Psoas muscle (tissue), 8 donors: Measurements from ENCODE around the gene PITPNC1. TPM values are rescaled to one million over a fixed set of nuclear protein-coding genes. Genes with fewer than 3 reads are reported as not detected.

Source experiments
- ATAC-seq, 4 donors: fragments of 200-7000 bp; cut with Tn5 transposase; one replicate each; pipeline ENCODE4 v1.9.1; 2020; ENCODE audit warnings: moderate library complexity in 3 of 4, mild to moderate bottlenecking in 2 of 4
- DNase-seq, 2 donors: peaks; one replicate each; pipeline ENCODE4 v3.0.0-alpha.2; 2020
- H3K27ac ChIP-seq: fragments of 200-600 bp; one replicate; pipeline ENCODE4 v1.8.0; 2022
- H3K27me3 ChIP-seq, 3 donors: fragments of 200-600 bp in 1 of 3; one replicate each; pipeline versions ENCODE4 v1.6.1 to v1.8.0; 2013 to 2022; ENCODE audit warnings: low read length in 2 of 3, mild to moderate bottlenecking in 2 of 3, moderate library complexity in 1 of 3; ENCODE audit not compliant: insufficient read depth in 3 of 3
- H3K36me3 ChIP-seq, 2 donors: fragments of 200-600 bp in 1 of 2; one replicate each; pipeline versions ENCODE4 v1.6.1 to v1.8.0; 2013 to 2022; ENCODE audit warnings: low read depth in 1 of 2, mild to moderate bottlenecking in 1 of 2, moderate library complexity in 1 of 2; ENCODE audit not compliant: insufficient read depth in 1 of 2
- H3K4me1 ChIP-seq: fragments of 200-600 bp; one replicate; pipeline ENCODE4 v1.8.0; 2022
- H3K4me3 ChIP-seq: fragments of 200-600 bp; one replicate; pipeline ENCODE4 v1.8.0; 2022; ENCODE audit warnings: mild to moderate bottlenecking
- H3K9me3 ChIP-seq: fragments of 200-600 bp; one replicate; pipeline ENCODE4 v1.8.0; 2022
- CTCF ChIP-seq: fragments of 200-600 bp; IDR thresholded peaks from one replicate; pipeline ENCODE4 v1.8.0; 2022; ENCODE audit warnings: antibody characterized with exemption
- WGBS, 3 donors: extraction: QIAGEN DNeasy Blood & Tissue Kit; methylation state at CpG; one replicate each; pipeline versions ENCODE4 v1.1.6 to v1.1.7; 2013; 5-methylcytosine and 5-hydroxymethylcytosine counted together
- intact Hi-C, 2 donors: fragments of 100-400 bp; cut with DNase I; formaldehyde crosslinking; loops; one replicate each; pipeline versions ENCODE4 v1.11.0 to v1.14.2; 2022
- polyA plus RNA-seq, 3 donors: library from polyadenylated mRNA; stranded (reverse); fragments of 200-250 nt; gene quantifications; one replicate each; pipeline ENCODE4 v1.2.3, GENCODE V29; 2013
- total RNA-seq, 4 donors: library from RNA; stranded (reverse); fragmentation: NEBNext Ultra II Directional in 2 of 4; extraction: Animal tissue kit (Norgen Biotek cat#: 25700) in 2 of 4; gene quantifications; one replicate each; pipeline versions ENCODE4 v1.2.1 to v1.2.4, GENCODE V29; 2021 to 2023
- donor health status: healthy with polysubstance abuse.
- donor health status: DM: no; HTN: no; CAD: no; lungs with moderate emphysema.
- donor health status: Bipolar disorder and iron deficiency.
- donor health status: healthy.
- donor health status: DM: yes; HTN: yes; CAD: no.
- donor health status: DM: no; HTN: no; CAD: no.
- donor health status: DM: no; HTN: no; CAD: no.
- donor health status: DM: yes; HTN: yes; CAD: no.

Gene PITPNC1
- total and polyA plus RNA-seq, 7 donors: 4.4 to 54.7 (median 6.6) TPM

GRCh38 chr17:67412032-67412431 lies 35.0 kb downstream of the PITPNC1 start:
- ATAC-seq (no peak), DNase-seq (no peak)
- Histone ChIP-seq H3K4me3 (no peak overlapping the region), H3K27ac (no peak overlapping the region), H3K27me3 (no peaks in the 10 kb centered on the region), H3K9me3 (no peaks in the 10 kb centered on the region), H3K36me3 (no peaks in the 10 kb centered on the region), H3K4me1 (no peaks in the 10 kb centered on the region)
- intact Hi-C loops: no loop called here
- no peak for TF ChIP-seq CTCF
- WGBS, 3 donors: 48 to 57% (median 54%) methylated on average over 4 of the region's 4 CpGs

- Histone ChIP-seq H3K4me3 (no peak overlapping the region), H3K27me3 (no peaks in the 10 kb centered on the region), H3K4me1 (no peaks in the 10 kb centered on the region), H3K36me3 (no peaks in the 10 kb centered on the region), H3K9me3 (no peaks in the 10 kb centered on the region), H3K27ac (no peak overlapping the region)
- ATAC-seq (no peak), DNase-seq (no peak)
- TF ChIP-seq CTCF: no peak
- 70 to 73% (median 73%) methylated on average over 2 of the region's 2 CpGs for WGBS, 3 donors
- intact Hi-C loops: no loop called here
Measured at GRCh38 chr17:67412941-67413340, 35.9 kb downstream of the PITPNC1 start.

- intact Hi-C loops: no loop called here
- no peak for TF ChIP-seq CTCF
- no peak overlapping the region for H3K27ac ChIP-seq
- no peak overlapping the region for H3K4me3 ChIP-seq
- no peaks in the 10 kb centered on the region for H3K27me3 ChIP-seq
- H3K36me3 ChIP-seq: no peaks in the 10 kb centered on the region
- 80 to 95% (median 86%) methylated on average over 5 of the region's 5 CpGs for WGBS, 3 donors
- DNase-seq: no peak
- H3K9me3 ChIP-seq: no peaks in the 10 kb centered on the region
- no peak for ATAC-seq
- H3K4me1 ChIP-seq: no peaks in the 10 kb centered on the region
Measured at GRCh38 chr17:67413388-67413787, 36.3 kb downstream of the PITPNC1 start.

GRCh38 chr17:67414130-67414529 lies 37.0 kb downstream of the PITPNC1 start:
- Histone ChIP-seq H3K4me3 (no peak overlapping the region), H3K36me3 (no peaks in the 10 kb centered on the region), H3K4me1 (no peaks in the 10 kb centered on the region), H3K27me3 (no peaks in the 10 kb centered on the region), H3K27ac (no peak overlapping the region), H3K9me3 (no peaks in the 10 kb centered on the region)
- no peak for DNase-seq
- intact Hi-C loops: no loop called here
- TF ChIP-seq CTCF: no peak
- 97 to 100% (median 98%) methylated on average over 1 of the region's 1 CpG for WGBS, 3 donors
- no peak for ATAC-seq

GRCh38 chr17:67414559-67414958 lies 37.5 kb downstream of the PITPNC1 start:
- Histone ChIP-seq H3K4me1 (no peaks in the 10 kb centered on the region), H3K27me3 (no peaks in the 10 kb centered on the region), H3K9me3 (no peaks in the 10 kb centered on the region), H3K36me3 (no peaks in the 10 kb centered on the region), H3K4me3 (no peak overlapping the region), H3K27ac (no peak overlapping the region)
- no peak for TF ChIP-seq CTCF
- no peak for ATAC-seq
- 97 to 100% (median 98%) methylated on average over 2 of the region's 2 CpGs for WGBS, 3 donors
- intact Hi-C loops: no loop called here
- DNase-seq: no peak
